ENCODE results near the gene GALNT4. TPM values are rescaled to one million over a fixed set of nuclear protein-coding genes. Genes with fewer than 3 reads are reported as not detected.

The GALNT4 gene
- total and polyA plus RNA-seq, 2 of the 13 experiments (the other 11 are each of a cell fraction or from before 2014, with no cell fraction given): 4.9 to 6.8 TPM

DNA sequence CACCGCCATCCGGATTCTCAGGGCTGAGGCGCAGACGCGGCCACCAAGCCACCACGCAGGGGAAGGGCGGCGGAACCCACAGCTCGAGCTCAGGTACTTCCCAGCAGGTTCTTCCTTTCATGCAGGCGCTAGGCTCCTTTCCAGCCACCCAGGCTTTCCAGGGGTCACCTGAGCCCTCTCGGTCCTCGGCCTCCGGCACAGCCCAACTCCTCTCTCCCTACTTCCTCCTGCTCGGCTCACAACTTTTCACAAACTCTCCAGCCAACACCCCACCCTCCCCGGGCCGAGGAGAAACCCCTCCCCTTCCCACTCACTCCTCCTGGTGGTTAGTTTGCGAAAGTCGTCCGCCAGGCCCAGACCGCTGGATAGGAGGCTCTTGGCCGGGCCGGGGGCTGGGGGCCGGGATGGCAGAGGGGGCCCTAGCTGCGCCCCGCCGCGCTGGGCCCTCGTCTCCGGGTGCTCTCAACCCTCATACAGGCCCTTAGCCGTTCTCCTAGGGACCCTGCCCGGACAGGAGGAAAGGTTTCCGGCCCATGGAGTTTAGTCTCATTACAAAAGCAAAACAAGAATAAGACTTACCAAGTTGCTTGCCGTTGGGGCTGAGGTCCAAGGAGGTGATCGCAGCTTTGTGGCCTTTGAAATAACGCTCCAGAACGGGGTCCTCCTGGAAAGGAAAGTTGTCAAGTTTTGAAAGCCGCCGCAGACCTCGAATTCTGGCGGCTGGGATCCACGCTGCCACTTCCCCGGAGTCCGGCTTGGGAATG is at the start of gene GALNT4 (continued):
- TF ChIP-seq SMC3 (IDR thresholded peaks at IDR 0.05; ENCODE audit: low read length): peak; percentile 44
- TF ChIP-seq ZNF816 (CRISPR knock-in tag; IDR thresholded peaks at IDR 0.05; ENCODE audit: borderline replicate concordance): no peak
- no peak for TF ChIP-seq ZNF496 (CRISPR knock-in tag; IDR thresholded peaks at IDR 0.05; ENCODE audit: insufficient replicate concordance)
- 0 out of 2 replicates have a peak, but pooled peaks have one; percentile 44 for TF ChIP-seq ZNF329 (CRISPR knock-in tag; IDR thresholded peaks at IDR 0.05; ENCODE audit: low read depth)
- TF ChIP-seq ZNF709 (CRISPR knock-in tag; IDR thresholded peaks at IDR 0.05): no peak
- peak; percentile 92 for TF ChIP-seq ZNF878 (CRISPR knock-in tag; IDR thresholded peaks at IDR 0.05)
- no peak for TF ChIP-seq SOX6 (IDR thresholded peaks at IDR 0.05)
- peak; percentile 69; the same call in 1 of the 2 replicates for TF ChIP-seq SOX6 (CRISPR knock-in tag; IDR thresholded peaks at IDR 0.05)
- TF ChIP-seq, protein P1, sequence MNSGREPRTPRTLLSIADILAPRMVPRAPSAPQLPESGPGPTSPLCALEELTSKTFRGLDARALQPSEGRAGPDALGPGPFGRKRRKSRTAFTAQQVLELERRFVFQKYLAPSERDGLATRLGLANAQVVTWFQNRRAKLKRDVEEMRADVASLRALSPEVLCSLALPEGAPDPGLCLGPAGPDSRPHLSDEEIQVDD (CRISPR knock-in tag; IDR thresholded peaks at IDR 0.05; ENCODE audit: borderline replicate concordance): no peak
- TF ChIP-seq IKZF1 (IDR thresholded peaks at IDR 0.05): no peak
- TF ChIP-seq PHF21A (CRISPR knock-in tag; IDR thresholded peaks at IDR 0.05): no peak
- TF ChIP-seq ZNF891 (CRISPR knock-in tag; IDR thresholded peaks at IDR 0.05): peak; percentile 77; the same call in 1 of the 2 replicates
- 0 out of 2 replicates have a peak, but pooled peaks have one; percentile 26 for TF ChIP-seq NFKBIZ (CRISPR knock-in tag; IDR thresholded peaks at IDR 0.05)
- no peak for TF ChIP-seq ZNF629 (CRISPR knock-in tag; conservative IDR thresholded peaks at IDR 0.05)
- TF ChIP-seq SOX5 (CRISPR knock-in tag; IDR thresholded peaks at IDR 0.05; ENCODE audit: borderline replicate concordance): peak; percentile 20; the same call in 1 of the 2 replicates
- TF ChIP-seq ZSCAN29 (CRISPR knock-in tag; conservative IDR thresholded peaks at IDR 0.05): 0 out of 2 replicates have a peak, but pooled peaks have one; percentile 65
- 0 out of 2 replicates have a peak, but pooled peaks have one; percentile 59 for TF ChIP-seq PCBP1 (IDR thresholded peaks at IDR 0.05; ENCODE audit: borderline replicate concordance, low read depth, low read length)
- TF ChIP-seq, protein P2, sequence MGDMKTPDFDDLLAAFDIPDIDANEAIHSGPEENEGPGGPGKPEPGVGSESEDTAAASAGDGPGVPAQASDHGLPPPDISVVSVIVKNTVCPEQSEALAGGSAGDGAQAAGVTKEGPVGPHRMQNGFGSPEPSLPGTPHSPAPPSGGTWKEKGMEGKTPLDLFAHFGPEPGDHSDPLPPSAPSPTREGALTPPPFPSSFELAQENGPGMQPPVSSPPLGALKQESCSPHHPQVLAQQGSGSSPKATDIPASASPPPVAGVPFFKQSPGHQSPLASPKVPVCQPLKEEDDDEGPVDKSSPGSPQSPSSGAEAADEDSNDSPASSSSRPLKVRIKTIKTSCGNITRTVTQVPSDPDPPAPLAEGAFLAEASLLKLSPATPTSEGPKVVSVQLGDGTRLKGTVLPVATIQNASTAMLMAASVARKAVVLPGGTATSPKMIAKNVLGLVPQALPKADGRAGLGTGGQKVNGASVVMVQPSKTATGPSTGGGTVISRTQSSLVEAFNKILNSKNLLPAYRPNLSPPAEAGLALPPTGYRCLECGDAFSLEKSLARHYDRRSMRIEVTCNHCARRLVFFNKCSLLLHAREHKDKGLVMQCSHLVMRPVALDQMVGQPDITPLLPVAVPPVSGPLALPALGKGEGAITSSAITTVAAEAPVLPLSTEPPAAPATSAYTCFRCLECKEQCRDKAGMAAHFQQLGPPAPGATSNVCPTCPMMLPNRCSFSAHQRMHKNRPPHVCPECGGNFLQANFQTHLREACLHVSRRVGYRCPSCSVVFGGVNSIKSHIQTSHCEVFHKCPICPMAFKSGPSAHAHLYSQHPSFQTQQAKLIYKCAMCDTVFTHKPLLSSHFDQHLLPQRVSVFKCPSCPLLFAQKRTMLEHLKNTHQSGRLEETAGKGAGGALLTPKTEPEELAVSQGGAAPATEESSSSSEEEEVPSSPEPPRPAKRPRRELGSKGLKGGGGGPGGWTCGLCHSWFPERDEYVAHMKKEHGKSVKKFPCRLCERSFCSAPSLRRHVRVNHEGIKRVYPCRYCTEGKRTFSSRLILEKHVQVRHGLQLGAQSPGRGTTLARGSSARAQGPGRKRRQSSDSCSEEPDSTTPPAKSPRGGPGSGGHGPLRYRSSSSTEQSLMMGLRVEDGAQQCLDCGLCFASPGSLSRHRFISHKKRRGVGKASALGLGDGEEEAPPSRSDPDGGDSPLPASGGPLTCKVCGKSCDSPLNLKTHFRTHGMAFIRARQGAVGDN (CRISPR knock-in tag; IDR thresholded peaks at IDR 0.05): peak; percentile 69
- TF ChIP-seq ZBTB1 (CRISPR knock-in tag; IDR thresholded peaks at IDR 0.05; ENCODE audit: borderline replicate concordance): no peak
- no peak for TF ChIP-seq ZNF256 (CRISPR knock-in tag; conservative IDR thresholded peaks at IDR 0.05)
- peak; percentile 46; the same call in 1 of the 2 replicates for TF ChIP-seq RBFOX2 (IDR thresholded peaks at IDR 0.05; ENCODE audit: low read depth, low read length)
- peak; percentile 45; the same call in 1 of the 2 replicates for TF ChIP-seq NR2C2 (CRISPR knock-in tag; IDR thresholded peaks at IDR 0.05; ENCODE audit: borderline replicate concordance)
- 0 out of 2 replicates have a peak, but pooled peaks have one; percentile 20 for TF ChIP-seq HNRNPL (IDR thresholded peaks at IDR 0.05; ENCODE audit: low read depth, low read length)
- TF ChIP-seq SPEN (CRISPR knock-in tag; IDR thresholded peaks at IDR 0.05; ENCODE audit: low read depth): peak; percentile 42; the same call in 1 of the 2 replicates
